ENCODE measurements around the gene SPNS2.
A peak's percentile ranks its signal among the peaks of the same experiment; 100 is the strongest.
"Not testable (repeated sequence)": the region's sequence is repeated elsewhere in the genome, so short reads cannot be mapped to it uniquely, and the experiment has no call there.

The SPNS2 gene

DNA sequence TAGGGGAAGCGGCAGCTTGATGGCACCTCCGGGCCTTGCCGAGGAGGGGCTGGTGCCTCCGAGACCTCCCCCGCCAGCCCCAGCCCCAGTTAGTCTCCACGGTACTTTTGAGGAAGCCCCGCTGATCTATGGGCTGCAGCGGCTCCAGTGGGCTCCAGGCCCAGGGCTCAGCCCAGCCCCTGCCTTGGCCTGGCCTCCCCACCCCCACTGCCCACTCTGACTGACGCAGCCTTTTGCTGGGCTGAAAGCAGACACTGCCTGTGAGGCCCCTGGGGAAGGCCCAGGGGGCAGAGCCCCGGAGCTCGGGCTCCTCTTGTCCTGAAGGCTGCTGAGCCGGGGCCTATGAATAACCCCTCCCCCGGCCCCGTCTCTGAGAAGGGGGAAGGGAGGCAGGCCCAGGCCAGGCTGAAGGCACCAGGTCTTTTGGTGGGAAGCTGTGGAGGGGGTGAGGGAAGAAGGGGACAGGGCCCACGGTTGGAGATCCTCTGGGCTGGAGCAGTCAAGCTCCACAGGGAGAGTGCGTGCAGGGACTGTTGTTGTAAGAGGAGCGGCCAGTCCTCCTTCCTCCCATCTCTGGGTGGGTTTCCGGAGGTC is 78.1 kb downstream of the SPNS2 start:
- DNase-seq = no peak

DNA sequence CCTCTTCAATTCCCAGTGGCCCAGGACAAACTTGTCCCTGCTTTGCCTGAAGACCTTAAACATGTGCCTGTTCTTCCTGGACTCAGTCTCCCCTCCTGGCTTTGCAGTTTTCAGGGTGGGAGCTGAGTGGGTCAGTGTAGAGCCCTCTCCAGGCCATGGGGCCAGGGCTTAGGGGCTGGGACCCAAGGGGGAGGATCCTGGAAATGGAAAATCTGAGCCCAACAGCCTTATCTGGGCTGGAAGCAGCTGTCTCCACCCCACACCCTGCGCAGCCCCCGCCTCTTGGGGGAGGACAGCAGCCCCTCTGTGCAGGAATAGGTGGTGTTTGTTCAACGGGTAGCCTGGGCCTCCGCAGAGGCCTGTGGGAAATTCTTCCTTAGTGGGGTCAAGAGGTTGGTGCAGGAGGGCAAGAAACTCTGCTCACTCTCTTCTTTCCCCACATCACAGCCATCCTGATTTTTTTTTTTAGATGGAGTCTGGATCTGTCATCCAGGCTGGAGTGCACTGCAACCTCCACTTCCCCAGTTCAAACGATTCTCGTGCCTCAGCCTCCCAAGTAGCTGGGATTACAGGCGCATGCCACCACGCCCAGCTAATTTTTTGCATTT is 78.8 kb downstream of the SPNS2 start:
- DNase-seq = no peak

DNA sequence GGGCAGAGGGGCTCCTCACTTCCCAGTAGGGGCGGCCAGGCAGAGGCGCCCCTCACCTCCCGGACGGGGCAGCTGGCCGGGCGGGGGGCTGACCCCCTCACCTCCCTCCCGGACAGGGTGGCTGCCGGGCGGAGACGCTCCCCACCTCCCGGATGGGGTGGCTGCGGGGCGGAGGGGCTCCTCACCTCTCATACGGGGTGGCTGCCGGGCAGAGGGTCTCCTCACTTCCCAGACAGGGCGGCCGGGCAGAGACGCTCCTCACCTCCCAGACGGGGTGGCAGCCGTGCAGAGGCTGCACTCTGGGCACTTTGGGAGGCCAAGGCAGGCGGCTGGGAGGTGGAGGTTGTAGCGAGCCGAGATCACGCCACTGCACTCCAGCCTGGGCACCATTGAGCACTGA is 79.7 kb downstream of the SPNS2 start:
- not testable (repeated sequence) for DNase-seq

DNA sequence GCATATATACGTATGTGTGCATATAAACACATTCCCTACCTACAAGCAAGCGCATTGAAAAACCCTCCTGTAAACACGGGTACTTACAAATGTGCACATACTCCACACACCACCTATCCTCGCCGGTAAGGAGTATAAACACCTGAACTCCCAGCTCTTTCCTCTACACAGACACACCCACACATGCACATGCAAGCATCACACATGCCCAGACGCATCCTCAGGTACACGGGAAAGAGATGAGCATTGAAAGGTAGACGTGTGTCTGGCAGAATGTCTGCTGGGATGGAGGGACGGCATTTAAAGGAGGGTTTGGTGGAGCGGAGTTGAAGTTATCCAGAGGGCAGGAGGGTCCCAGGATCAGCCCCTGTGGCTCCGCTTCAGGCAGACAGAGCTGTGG is 81.0 kb downstream of the SPNS2 start:
- no peak for DNase-seq

DNA sequence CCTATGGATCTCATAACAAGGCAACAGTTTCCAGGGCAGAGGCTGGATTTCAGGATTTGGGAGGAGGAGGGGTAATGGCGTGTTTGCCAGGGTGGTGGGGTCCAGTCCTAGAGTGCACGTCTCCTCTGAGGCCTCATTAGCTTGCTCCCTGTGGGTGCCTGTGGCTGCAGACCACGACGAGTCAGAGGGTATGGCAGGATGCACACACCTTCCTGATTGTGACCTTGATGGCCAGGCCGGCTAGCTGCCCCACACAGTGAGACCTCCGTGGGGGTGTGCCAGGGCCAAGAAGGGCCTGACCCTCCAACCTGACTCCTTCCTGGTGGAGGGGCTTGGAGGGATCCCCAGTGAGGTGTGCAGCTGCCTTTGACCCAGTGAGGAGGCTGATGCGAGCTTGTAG is 81.6 kb downstream of the SPNS2 start:
- no peak for DNase-seq

DNA sequence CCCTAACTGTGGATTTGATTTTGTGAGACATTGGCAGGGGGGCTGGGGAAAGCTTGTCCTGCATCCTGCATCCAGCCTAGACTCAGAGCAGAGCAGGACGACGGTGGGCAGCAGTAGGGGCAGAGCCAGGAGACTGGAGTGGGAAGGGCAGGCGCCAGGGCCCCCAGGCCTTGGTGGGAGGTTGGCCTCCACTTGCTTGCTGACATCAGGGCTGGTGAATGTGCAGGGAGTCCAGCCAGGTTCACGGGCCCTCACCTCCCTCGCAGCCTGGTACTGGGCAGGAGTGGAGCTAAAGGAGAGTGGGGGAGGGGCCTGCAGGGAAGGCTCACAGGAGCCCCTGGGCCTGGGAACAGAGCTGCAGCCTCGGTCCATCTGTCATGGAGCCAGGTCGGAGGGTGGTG is 83.4 kb downstream of the SPNS2 start:
- no peak for DNase-seq

DNA sequence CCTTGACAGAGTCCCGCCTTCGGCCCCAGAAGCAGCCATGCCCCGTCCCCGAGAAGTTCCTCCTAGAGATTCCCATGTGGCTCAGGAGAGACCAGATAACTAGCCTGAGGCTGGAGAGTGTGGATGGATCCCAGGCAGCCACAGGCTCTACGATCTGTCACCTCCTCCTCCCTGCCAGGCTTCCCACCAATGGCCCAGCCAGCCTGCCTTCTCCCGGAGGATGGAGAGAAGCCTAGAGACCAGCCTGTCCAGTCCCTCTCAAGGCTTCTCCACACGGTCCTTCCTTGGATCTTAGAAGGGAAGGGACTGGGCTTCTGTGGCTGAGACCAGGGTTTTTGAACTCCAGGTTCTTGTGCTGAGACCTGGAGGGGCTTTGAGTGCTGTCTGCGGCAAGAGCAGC is 84.0 kb downstream of the SPNS2 start:
- DNase-seq = no peak

DNA sequence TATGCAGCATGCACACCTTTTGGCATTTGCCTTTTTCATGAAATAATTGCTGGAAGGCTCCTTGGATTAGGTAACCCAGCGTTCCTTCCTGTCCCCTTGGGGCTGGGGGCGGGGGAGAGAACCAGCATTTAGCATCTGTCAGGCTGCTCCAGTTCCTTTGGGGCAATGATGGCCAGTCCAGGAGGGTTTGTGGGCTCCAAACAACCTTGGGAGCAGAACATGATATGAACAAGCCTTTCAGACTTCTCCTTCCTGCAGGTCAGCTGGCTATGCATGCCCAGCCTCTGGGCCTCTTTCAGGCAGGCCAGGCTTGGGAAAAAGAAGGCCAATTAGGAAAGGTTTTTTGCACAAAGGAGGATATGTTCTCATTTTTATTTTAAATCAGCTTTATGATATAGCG is 84.5 kb downstream of the SPNS2 start:
- DNase-seq = no peak

DNA sequence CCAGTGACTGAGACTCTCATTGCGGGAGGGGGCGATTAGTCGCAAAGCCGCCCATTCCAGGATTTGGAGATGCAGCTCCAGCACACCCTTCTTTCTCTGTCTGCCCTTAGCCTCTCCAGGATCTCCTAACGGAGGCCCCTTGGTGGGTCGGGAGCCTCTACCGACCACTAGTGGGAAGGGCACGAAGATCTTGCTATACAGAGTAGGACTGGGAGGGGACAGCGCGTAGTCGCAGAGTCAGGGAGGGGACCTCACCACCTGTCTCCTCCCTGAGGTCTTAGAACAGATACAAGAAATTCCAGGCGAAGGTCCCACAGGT is 85.1 kb downstream of the SPNS2 start:
- DNase-seq = peak; percentile 26

DNA sequence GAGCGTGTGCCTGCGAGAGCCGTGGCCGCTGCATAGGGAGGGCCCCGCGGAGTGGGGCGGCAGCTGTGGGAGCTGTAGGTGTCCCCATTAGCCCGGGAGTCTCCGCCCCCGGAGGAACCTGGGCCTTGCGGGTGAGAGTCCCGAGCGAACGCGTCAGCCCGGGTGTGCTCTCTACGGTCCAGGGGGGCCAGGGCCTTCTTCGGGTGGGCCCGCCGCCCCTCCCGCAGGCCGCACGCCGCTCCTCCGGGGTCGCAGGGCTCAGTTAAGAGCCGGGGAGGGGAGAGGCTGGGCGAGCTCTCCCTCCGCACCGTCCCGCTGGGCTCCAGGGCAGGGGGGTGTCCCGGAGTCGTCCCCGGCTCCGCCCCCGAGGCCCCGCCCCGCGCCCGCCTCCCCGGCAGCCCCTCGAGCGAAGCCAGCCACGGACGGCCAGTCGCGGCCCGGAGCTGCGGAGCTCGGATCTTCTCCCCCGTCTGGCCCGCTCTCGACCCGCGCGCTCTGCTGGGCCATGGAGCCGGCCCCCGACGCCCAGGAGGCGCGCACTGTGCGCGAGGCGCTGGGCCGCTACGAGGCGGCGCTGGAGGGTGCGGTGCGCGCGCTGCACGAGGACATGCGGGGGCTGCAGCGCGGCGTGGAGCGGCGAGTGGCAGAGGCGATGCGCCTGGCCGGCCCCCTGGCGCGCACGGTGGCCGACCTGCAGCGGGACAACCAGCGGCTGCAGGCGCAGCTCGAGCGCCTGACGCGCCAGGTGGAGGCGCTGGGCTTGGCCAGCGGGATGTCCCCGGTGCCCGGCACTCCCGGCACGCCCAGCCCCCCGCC is 85.6 kb downstream of the SPNS2 start, which contains the start of gene SMTNL2:
TSS of gene SMTNL2 (plus strand) at position 429 of the 816 bp plus-strand sequence. CDS start at position 506, 77 bp downstream.
- no peak for DNase-seq

DNA sequence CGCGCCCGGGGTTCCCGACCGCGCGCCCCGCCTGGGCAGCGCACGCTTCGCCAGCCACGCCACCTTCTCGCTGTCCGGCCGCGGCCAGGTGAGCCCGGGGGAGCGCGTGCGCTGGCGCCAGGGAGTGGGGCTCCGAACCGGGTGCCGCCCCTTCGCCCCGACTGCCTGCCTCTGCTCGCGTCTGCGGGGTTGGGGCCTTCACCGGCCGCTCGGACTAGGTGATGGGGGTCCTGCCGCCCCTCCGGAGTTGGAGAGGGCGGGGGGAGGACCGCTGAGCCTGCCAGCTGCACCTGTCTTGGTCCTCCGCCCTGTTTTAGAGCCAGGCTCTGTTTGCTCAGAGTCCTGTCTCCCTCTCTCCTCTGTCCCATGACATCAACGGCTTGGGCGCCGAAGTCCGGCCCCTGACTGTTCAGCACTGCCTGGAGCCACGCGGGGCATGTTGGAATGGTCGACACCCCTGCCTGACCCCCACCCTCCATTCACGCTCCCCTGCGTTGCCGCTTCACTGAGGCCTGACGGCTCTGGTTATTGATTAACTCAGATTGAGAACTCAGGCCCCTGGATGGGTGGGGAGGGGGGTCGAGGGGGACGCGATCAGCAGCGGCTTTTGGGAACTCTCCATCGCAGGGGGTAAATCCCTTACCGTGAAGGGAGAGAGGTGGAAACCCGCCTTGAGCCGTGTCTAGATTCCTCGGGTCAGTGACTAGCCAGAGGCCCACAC is 86.4 kb downstream of the SPNS2 start:
- DNase-seq = no peak

DNA sequence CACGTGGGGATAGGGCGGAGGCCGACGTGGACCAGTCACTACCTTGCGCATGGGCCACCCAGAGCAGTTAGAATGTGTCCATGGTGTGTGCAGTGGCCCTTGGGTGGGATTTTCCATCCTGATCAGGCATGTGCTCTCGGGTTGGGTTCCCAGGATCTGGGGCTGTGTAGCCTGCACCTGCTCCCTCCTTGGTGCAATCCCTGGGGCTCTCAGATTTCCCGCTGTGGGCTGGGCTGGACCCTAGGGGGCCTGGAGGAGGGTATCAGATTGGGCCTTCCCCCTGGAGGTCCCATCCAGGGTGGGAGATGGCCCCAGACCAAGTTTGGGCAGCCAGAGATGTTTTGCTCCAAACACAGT is 86.9 kb downstream of the SPNS2 start:
- no peak for DNase-seq

DNA sequence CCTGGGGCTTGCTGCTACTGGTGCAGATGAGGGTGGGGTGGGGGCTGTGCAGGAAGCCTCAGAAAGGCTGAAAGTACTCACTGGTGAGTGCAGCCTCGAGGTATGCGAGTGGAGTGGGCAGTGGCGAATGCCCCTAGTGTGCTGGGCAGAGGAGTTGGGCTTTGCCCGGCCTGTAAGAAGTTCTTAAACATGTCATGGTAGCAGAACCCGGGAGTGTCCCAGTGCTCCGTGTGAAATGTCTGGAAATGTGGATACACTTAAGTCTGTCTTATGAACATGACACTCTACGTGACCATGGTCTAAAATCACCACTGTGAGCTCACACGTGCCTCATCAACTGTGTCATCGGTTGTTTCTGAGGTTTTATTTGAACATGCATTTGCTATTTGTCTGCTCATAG is 87.4 kb downstream of the SPNS2 start:
- DNase-seq = no peak

DNA sequence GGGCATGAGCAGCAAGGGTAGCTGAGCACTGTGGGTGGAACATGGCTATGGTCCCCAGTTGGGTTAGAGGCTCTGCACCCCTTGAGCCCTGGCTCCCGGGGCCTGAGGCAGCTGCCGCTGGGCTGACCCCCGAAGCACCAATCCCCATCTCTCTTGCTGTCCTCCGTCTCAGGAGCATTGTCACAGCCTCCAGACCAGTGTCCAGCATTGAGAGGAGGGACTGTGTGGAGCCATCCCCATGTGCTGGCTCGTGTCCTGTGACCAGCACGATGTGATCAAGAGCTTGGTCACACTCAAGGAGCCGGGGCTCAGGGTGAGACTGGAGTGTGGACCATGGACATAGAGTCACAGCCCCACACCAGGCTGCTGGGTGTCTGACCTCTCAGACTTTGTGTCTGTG is 88.5 kb downstream of the SPNS2 start:
- DNase-seq = no peak

DNA sequence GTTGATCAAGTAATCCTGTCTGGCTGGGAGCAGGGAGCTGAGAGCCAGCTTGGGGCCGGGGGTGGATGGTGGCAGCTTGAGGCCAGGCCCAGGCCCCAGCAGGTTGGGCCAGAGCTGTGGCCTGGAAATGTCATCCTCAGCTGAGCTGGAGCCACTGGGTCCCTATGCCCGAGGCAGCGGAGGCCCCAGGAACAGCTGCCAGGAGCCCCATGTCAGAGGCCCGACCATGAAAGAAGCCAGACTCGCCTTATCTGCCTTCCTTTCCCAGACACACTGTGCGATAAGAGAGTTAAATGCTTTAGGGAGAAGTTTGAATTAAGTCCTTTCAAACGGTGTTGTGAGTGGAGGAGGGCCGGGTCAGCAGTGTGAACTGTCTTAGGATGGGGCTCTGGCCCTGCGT is 89.1 kb downstream of the SPNS2 start:
- no peak for DNase-seq

DNA sequence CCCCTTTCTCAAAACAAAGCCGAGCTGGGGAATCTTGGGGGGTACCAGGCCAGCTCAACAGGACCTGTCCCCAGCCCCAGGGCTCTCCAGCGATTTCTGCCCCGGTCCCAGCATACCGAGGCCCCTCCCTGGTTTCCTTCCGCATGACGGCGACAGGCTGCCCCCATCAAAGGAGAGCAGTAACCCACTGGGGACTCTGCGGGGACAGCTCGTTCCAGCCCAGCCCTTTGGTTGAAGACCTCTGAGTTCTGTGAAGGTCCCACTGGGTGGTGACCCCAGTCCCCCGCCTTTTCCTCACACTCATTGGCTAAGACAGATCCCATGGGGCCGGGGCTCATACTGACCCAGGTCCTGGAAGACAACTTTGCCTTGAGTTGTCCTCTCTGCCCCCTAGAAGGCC is 89.7 kb downstream of the SPNS2 start:
- DNase-seq = no peak

Measured in NCI-H524 treated with DMSO at 0.1 percent for 48 hours (cell line).